Neutrophil (primary cell): ENCODE measurements around the gene NLRC5.

ENCODE experiments used
- H3K27ac ChIP-seq: fragments of 200-600 bp; sonication (generic); 2 replicates; pipeline ENCODE4 v1.5.1; 2016; ENCODE audit warnings: mild to moderate bottlenecking, moderate library complexity
- H3K27me3 ChIP-seq: fragments of 200-600 bp; sonication (generic); 2 replicates; pipeline ENCODE4 v1.6.0; 2016; ENCODE audit warnings: mild to moderate bottlenecking
- H3K36me3 ChIP-seq: fragments of 200-600 bp; sonication (generic); 2 replicates; pipeline ENCODE4 v1.5.1; 2017
- H3K4me1 ChIP-seq, 2 experiments: fragments of 200-600 bp in 1 of 2; sonication (generic) in 1 of 2; 1 replicate in 1 of 2; 2 replicates in 1 of 2; pipeline versions ENCODE4 v1.5.1 to v1.6.1; 2013 to 2016; ENCODE audit warnings: low read depth in 1 of 2, low read length in 1 of 2, mild to moderate bottlenecking in 1 of 2, moderate library complexity in 1 of 2; ENCODE audit not compliant: control insufficient read depth in 1 of 2, insufficient read depth in 1 of 2
- H3K4me3 ChIP-seq, 2 experiments: fragments of 200-600 bp in 1 of 2; sonication (generic) in 1 of 2; 1 replicate in 1 of 2; 2 replicates in 1 of 2; pipeline ENCODE4 v1.5.1; 2013 to 2016; ENCODE audit warnings: low read depth in 1 of 2, low read length in 1 of 2, mild to moderate bottlenecking in 1 of 2, moderate library complexity in 1 of 2
- H3K9me3 ChIP-seq: fragments of 200-600 bp; sonication (generic); 2 replicates; pipeline ENCODE4 v1.5.1; 2016
- TF ChIP-seq, protein P1 (sequence below): fragments of 200-600 bp; sonication (generic); IDR thresholded peaks from 2 replicates; pipeline ENCODE4 v1.5.1; 2016; ENCODE audit warnings: antibody characterized with exemption

The NLRC5 gene

DNA sequence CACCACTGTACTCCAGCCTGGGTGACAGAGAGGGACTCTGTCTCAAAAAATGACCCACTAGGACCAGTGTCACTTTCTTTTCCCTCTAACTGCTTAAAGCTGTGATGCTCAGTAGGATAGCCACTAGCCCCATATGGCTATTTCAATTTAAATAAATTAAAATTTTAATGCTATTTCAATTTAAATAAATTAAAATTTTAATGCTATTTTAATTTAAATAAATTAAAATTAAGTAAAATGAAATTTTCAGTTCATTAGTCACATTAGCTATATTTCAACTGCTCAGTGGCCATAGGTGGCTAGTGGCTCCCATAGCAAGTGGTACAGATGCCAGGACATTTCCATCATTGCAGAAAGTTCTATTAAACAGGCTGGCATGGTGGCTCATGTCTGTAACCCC, 43.0 kb downstream of the NLRC5 start:
- Histone ChIP-seq H3K9me3 (no peaks in the 10 kb centered on the region), H3K4me1 (peaks cover 55 to 69% of the 10 kb centered on the region in 2 experiments), H3K27me3 (no peaks in the 10 kb centered on the region), H3K36me3 (peaks cover 78% of the 10 kb centered on the region), H3K4me3 (no peak overlapping the region), H3K27ac (no peak overlapping the region)
- TF ChIP-seq, protein P1, sequence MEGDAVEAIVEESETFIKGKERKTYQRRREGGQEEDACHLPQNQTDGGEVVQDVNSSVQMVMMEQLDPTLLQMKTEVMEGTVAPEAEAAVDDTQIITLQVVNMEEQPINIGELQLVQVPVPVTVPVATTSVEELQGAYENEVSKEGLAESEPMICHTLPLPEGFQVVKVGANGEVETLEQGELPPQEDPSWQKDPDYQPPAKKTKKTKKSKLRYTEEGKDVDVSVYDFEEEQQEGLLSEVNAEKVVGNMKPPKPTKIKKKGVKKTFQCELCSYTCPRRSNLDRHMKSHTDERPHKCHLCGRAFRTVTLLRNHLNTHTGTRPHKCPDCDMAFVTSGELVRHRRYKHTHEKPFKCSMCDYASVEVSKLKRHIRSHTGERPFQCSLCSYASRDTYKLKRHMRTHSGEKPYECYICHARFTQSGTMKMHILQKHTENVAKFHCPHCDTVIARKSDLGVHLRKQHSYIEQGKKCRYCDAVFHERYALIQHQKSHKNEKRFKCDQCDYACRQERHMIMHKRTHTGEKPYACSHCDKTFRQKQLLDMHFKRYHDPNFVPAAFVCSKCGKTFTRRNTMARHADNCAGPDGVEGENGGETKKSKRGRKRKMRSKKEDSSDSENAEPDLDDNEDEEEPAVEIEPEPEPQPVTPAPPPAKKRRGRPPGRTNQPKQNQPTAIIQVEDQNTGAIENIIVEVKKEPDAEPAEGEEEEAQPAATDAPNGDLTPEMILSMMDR: no peak

DNA sequence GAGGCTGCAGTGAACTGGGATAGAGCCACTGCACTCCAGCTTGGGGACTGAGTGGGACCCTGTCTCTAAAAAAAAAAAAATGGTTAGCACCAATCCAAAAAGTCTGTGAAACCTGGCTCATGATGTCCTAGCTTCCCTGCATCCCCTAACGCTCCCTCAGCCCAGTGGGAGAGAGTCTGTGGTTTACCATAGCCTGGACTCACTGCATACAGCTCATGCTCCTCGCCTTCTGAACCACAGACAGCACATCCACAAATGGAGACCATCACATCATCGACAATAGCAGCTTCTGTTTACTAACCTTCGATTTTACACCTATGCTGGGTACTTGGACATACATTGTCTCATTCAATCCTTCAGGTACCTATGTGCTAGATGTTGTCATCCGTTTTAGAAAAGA, 43.6 kb downstream of the NLRC5 start:
- Histone ChIP-seq H3K27ac (peak overlapping the region; percentile 7), H3K4me3 (no peak overlapping the region), H3K36me3 (peaks cover 73% of the 10 kb centered on the region), H3K9me3 (no peaks in the 10 kb centered on the region), H3K27me3 (no peaks in the 10 kb centered on the region), H3K4me1 (peaks cover 56 to 69% of the 10 kb centered on the region in 2 experiments)
- TF ChIP-seq, protein P1: no peak

DNA sequence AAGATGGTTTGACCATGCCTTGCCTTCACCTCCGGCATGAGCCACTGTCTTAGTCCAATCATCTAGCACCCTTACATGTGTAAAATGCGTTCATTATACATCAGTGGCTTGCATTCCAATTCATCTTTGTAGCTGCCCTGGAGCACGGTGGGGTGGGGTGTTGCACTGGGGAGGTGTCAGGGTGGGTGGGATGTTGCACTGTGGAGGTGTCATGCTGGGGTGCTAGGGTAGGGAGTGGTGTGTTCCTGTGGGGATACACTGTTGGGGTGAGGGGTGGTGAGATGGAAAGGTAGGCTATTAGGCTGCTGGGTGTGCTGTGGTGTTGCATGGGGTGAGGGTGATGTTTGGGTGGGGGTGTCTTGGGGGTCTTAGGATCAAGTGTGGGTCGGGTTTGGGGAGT, 47.0 kb downstream of the NLRC5 start:
- no peaks in the 10 kb centered on the region for H3K27me3 ChIP-seq
- peaks cover 82 to 85% of the 10 kb centered on the region in 2 experiments for H3K4me1 ChIP-seq
- no peak overlapping the region for H3K4me3 ChIP-seq
- H3K27ac ChIP-seq: peak overlapping the region; percentile 87
- H3K36me3 ChIP-seq: peaks cover 45% of the 10 kb centered on the region
- TF ChIP-seq, protein P1: no peak
- H3K9me3 ChIP-seq: no peaks in the 10 kb centered on the region

DNA sequence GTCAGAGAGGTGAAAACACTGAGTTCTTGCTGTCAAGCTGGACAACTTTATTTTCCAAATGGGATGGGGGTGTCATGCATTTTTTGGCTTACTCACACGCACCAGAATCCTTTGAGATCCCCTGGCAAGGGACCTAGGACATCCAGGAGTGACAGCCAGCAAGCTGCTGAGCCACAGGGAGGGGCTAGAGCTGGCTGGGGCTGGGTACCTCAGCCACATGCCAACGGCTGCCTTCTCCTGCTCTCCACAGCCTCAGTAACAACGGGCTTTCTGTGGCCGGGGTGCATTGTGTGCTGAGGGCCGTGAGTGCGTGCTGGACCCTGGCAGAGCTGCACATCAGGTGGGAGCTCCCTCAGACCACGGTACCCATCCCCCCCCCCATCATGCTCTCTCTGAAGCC, 47.6 kb downstream of the NLRC5 start:
- Histone ChIP-seq H3K27me3 (no peaks in the 10 kb centered on the region), H3K4me3 (no peak overlapping the region), H3K36me3 (peaks cover 39% of the 10 kb centered on the region), H3K9me3 (no peaks in the 10 kb centered on the region), H3K27ac (peak overlapping the region; percentile 87), H3K4me1 (peaks cover 86 to 87% of the 10 kb centered on the region in 2 experiments)
- TF ChIP-seq, protein P1: no peak

DNA sequence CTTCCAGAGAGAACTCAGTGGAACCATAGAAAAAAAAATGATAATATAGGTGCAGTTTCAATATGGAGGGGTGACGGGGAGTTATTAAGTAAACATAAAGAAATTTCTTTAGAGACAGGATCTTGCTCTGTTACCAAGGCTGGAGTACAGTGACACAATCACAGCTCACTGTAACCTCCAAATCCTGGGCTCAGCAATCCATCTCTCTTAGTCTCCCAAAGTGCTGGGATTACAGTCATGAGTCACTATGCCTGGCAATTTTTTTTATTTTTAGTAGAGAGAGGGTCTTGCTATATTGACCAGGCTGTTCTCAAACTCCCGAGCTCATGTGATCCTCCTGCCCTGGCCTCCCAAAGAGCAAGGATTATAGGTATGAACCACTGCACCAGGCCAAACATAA, 48.8 kb downstream of the NLRC5 start:
- Histone ChIP-seq H3K9me3 (no peaks in the 10 kb centered on the region), H3K4me1 (peaks cover 98 to 100% of the 10 kb centered on the region in 2 experiments), H3K36me3 (peaks cover 29% of the 10 kb centered on the region), H3K27ac (peak overlapping the region; percentile 87), H3K4me3 (no peak overlapping the region), H3K27me3 (no peaks in the 10 kb centered on the region)
- TF ChIP-seq, protein P1: no peak
